H1 (cell line): ENCODE data around the gene CERS3. TPM values are rescaled to one million over a fixed set of nuclear protein-coding genes. Genes with fewer than 3 reads are reported as not detected.

ENCODE experiments used
- CTCF ChIA-PET: fragments of 300-600 bp; sonication (Branson Sonifier 250); formaldehyde crosslinking; loops from one replicate; lab custom pipeline; 2021; ENCODE audit not compliant: partially characterized antibody; lab: Charles Lee
- POLR2A ChIA-PET: fragments of 300-600 bp; sonication (Branson Sonifier 250); formaldehyde crosslinking; loops from one replicate; lab custom pipeline; 2021; ENCODE audit warnings: inconsistent platforms; ENCODE audit not compliant: partially characterized antibody; lab: Charles Lee
- DNase-seq, 2 experiments: peaks; one replicate each; pipeline versions ENCODE4 v3.0.0 to v3.0.0-alpha.2; 2010 to 2022; ENCODE audit warnings: low spot score in 2 of 2, low read depth in 1 of 2, mixed read lengths in 1 of 2
- FAIRE-seq: peaks from 2 replicates; lab custom pipeline; 2011; peaks lifted over from hg19 to GRCh38; lab: Jason Lieb, UNC
- H2AFZ ChIP-seq: 2 replicates; pipeline ENCODE4 v1.8.1; 2012; ENCODE audit warnings: low read length, inconsistent platforms
- H2AK5ac ChIP-seq: 2 replicates; pipeline ENCODE4 v1.6.1; 2013; ENCODE audit warnings: low read depth, low read length
- H2BK120ac ChIP-seq: replicated peaks from 2 replicates; pipeline ENCODE3; 2013; ENCODE audit warnings: low read depth, low read length, inconsistent platforms
- H2BK12ac ChIP-seq: 2 replicates; pipeline ENCODE4 v1.6.1; 2013; ENCODE audit warnings: low read depth, low read length
- H2BK15ac ChIP-seq: 2 replicates; pipeline ENCODE4 v1.6.1; 2013; ENCODE audit warnings: low read length
- H2BK20ac ChIP-seq: 2 replicates; pipeline ENCODE4 v1.6.1; 2013; ENCODE audit warnings: low read length
- H2BK5ac ChIP-seq: 2 replicates; pipeline ENCODE4 v1.6.1; 2013; ENCODE audit warnings: low read depth, low read length
- H3K14ac ChIP-seq: 2 replicates; pipeline ENCODE4 v1.6.1; 2013; ENCODE audit warnings: inconsistent platforms; ENCODE audit not compliant: insufficient read length
- H3K18ac ChIP-seq: 2 replicates; pipeline ENCODE4 v1.6.1; 2013; ENCODE audit warnings: low read length; ENCODE audit errors: extremely low read depth
- H3K23ac ChIP-seq: 2 replicates; pipeline ENCODE4 v1.6.1; 2013; ENCODE audit warnings: inconsistent platforms; ENCODE audit not compliant: insufficient read length
- H3K23me2 ChIP-seq: 2 replicates; pipeline ENCODE4 v1.6.1; 2013; ENCODE audit warnings: low read depth, low read length
- H3K27ac ChIP-seq: 2 replicates; pipeline ENCODE4 v1.6.1; 2011; ENCODE audit warnings: low read depth, low read length, inconsistent platforms
- H3K27me3 ChIP-seq, 4 experiments: replicated peaks in 1 of 4; 1 replicate in 1 of 4; 2 replicates in 3 of 4; pipeline versions ENCODE4 v1.6.1 to v1.8.1; 2011 to 2013; ENCODE audit warnings: low read length in 3 of 4, mild to moderate bottlenecking in 3 of 4, inconsistent platforms in 2 of 4, mixed read lengths in 2 of 4, moderate library complexity in 1 of 4; ENCODE audit not compliant: control insufficient read depth in 3 of 4, insufficient read depth in 3 of 4; ENCODE audit errors: extremely low read depth in 1 of 4
- H3K36me3 ChIP-seq, 4 experiments: 2 replicates each; pipeline versions ENCODE4 v1.6.1 to v1.8.1; 2011 to 2013; ENCODE audit warnings: mild to moderate bottlenecking in 4 of 4, low read length in 3 of 4, moderate library complexity in 2 of 4, control low read depth in 1 of 4, inconsistent platforms in 1 of 4; ENCODE audit not compliant: insufficient read depth in 4 of 4, control insufficient read depth in 2 of 4
- H3K4ac ChIP-seq: replicated peaks from 2 replicates; pipeline ENCODE3; 2013; ENCODE audit warnings: low read length, low read depth, mixed read lengths, inconsistent platforms; ENCODE audit not compliant: insufficient read length
- H3K4me1 ChIP-seq, 4 experiments: replicated peaks in 1 of 4; 1 replicate in 1 of 4; 2 replicates in 3 of 4; pipeline versions ENCODE4 v1.6.1 to v1.8.1; 2011 to 2013; ENCODE audit warnings: low read length in 3 of 4, inconsistent platforms in 2 of 4, mixed read lengths in 1 of 4; ENCODE audit not compliant: insufficient read depth in 4 of 4, control insufficient read depth in 3 of 4
- H3K4me2 ChIP-seq, 2 experiments: 2 replicates each; pipeline versions ENCODE4 v1.6.1 to v1.8.1; 2011 to 2013; ENCODE audit warnings: low read depth in 2 of 2, low read length in 2 of 2, control low read depth in 1 of 2, inconsistent platforms in 1 of 2, mild to moderate bottlenecking in 1 of 2; ENCODE audit not compliant: insufficient read depth in 1 of 2
- H3K4me3 ChIP-seq, 4 experiments: fragments of 200-600, 300-600 bp in 1 of 4; sonication (generic), shearing (Covaris generic), sonication (Bioruptor Twin) in 1 of 4; 2 replicates each; pipeline versions ENCODE4 v1.5.1 to v1.8.1; 2011 to 2016; ENCODE audit warnings: low read length in 4 of 4, low read depth in 3 of 4, control low read depth in 2 of 4, inconsistent platforms in 2 of 4, mild to moderate bottlenecking in 2 of 4, mixed read lengths in 1 of 4, moderate library complexity in 1 of 4; ENCODE audit not compliant: insufficient read depth in 2 of 4; ENCODE audit errors: extremely low read depth in 1 of 4
- H3K56ac ChIP-seq: replicated peaks from 2 replicates; pipeline ENCODE3; 2013; ENCODE audit warnings: low read depth, mild to moderate bottlenecking, mixed read lengths, low read length, inconsistent platforms; ENCODE audit not compliant: insufficient read length
- H3K79me1 ChIP-seq: 2 replicates; pipeline ENCODE4 v1.6.1; 2013; ENCODE audit warnings: low read depth, low read length, control low read depth
- H3K79me2 ChIP-seq, 2 experiments: 2 replicates each; pipeline versions ENCODE4 v1.6.1 to v1.8.1; 2012 to 2013; ENCODE audit warnings: low read length in 2 of 2, mild to moderate bottlenecking in 2 of 2, inconsistent platforms in 1 of 2; ENCODE audit not compliant: insufficient read depth in 2 of 2, control insufficient read depth in 1 of 2
- H3K9ac ChIP-seq, 4 experiments: replicated peaks in 1 of 4; 1 replicate in 1 of 4; 2 replicates in 3 of 4; pipeline versions ENCODE4 v1.6.1 to v1.8.1; 2011 to 2013; ENCODE audit warnings: low read depth in 3 of 4, low read length in 3 of 4, control low read depth in 2 of 4, mild to moderate bottlenecking in 2 of 4, moderate library complexity in 2 of 4, inconsistent platforms in 1 of 4; ENCODE audit errors: extremely low read depth in 1 of 4
- H3K9me3 ChIP-seq, 2 experiments: 2 replicates each; pipeline versions ENCODE4 v1.6.1 to v1.8.1; 2012 to 2013; ENCODE audit warnings: mild to moderate bottlenecking in 2 of 2, moderate library complexity in 2 of 2, control low read depth in 1 of 2, inconsistent platforms in 1 of 2, low read depth in 1 of 2, low read length in 1 of 2, mixed read lengths in 1 of 2; ENCODE audit not compliant: insufficient read depth in 2 of 2
- H4K20me1 ChIP-seq, 2 experiments: replicated peaks in 1 of 2; 2 replicates each; pipeline versions ENCODE3 to v1.8.1; 2011 to 2013; ENCODE audit warnings: inconsistent platforms in 2 of 2, low read length in 2 of 2, mild to moderate bottlenecking in 1 of 2; ENCODE audit not compliant: insufficient read depth in 2 of 2, control insufficient read depth in 1 of 2
- H4K5ac ChIP-seq: 2 replicates; pipeline ENCODE4 v1.6.1; 2013; ENCODE audit warnings: low read length, low read depth, mixed read lengths, inconsistent platforms; ENCODE audit not compliant: insufficient read length
- H4K8ac ChIP-seq: 2 replicates; pipeline ENCODE4 v1.8.0; 2013; ENCODE audit warnings: mild to moderate bottlenecking, moderate library complexity, low read length, inconsistent platforms; ENCODE audit not compliant: insufficient read depth; ENCODE audit errors: extremely low read depth
- H4K91ac ChIP-seq: replicated peaks from 2 replicates; pipeline ENCODE3; 2013; ENCODE audit warnings: low read length, mixed read lengths, inconsistent platforms; ENCODE audit not compliant: insufficient read length
- ASH2L ChIP-seq: fragments of 200-600, 300-600 bp; sonication (generic); IDR thresholded peaks from one replicate; pipeline ENCODE4 v1.7.1; 2017; ENCODE audit warnings: low read length
- BRCA1 ChIP-seq: IDR thresholded peaks from 2 replicates; pipeline ENCODE4 v1.6.1; 2012; ENCODE audit warnings: low read depth, low read length, improper control_type of control experiment
- CHD2 ChIP-seq: IDR thresholded peaks from 2 replicates; pipeline ENCODE4 v1.6.1; 2012; ENCODE audit warnings: low read length, improper control_type of control experiment
- EZH2 ChIP-seq: fragments of 200-600 bp; sonication (generic); IDR thresholded peaks from 2 replicates; pipeline ENCODE4 v1.7.1; 2012; ENCODE audit warnings: low read depth, mild to moderate bottlenecking, moderate library complexity, low read length, inconsistent platforms; ENCODE audit not compliant: severe bottlenecking
- GABPA ChIP-seq: IDR thresholded peaks from 2 replicates; pipeline ENCODE4 v1.6.1; 2011; ENCODE audit warnings: mild to moderate bottlenecking, low read length, moderate library complexity, borderline replicate concordance; ENCODE audit not compliant: insufficient read depth
- HDAC2 ChIP-seq, 2 experiments: fragments of 300-600 bp in 1 of 2; sonication (generic) in 1 of 2; IDR thresholded peaks; 2 replicates each; pipeline ENCODE4 v1.6.1; 2011 to 2012; ENCODE audit warnings: low read depth in 2 of 2, low read length in 2 of 2, mild to moderate bottlenecking in 2 of 2, moderate library complexity in 2 of 2, borderline replicate concordance in 1 of 2, inconsistent platforms in 1 of 2
- KDM1A ChIP-seq: fragments of 200-600, 300-600 bp; sonication (generic); IDR thresholded peaks from 2 replicates; pipeline ENCODE4 v1.7.1; 2016; ENCODE audit warnings: mild to moderate bottlenecking, low read length, borderline replicate concordance
- KDM5A ChIP-seq: fragments of 200-600 bp; IDR thresholded peaks from 2 replicates; pipeline ENCODE4 v1.7.1; 2012; ENCODE audit warnings: mild to moderate bottlenecking, low read length, inconsistent platforms, mixed read lengths
- NANOG ChIP-seq: IDR thresholded peaks from 2 replicates; pipeline ENCODE4 v1.6.1; 2011; ENCODE audit warnings: low read length, low read depth, mild to moderate bottlenecking, inconsistent platforms; ENCODE audit not compliant: insufficient read depth, poor library complexity, severe bottlenecking
- POLR2AphosphoS5 ChIP-seq: IDR thresholded peaks from 2 replicates; pipeline ENCODE4 v1.6.1; 2011; ENCODE audit warnings: low read depth, low read length
- POU5F1 ChIP-seq: IDR thresholded peaks from 2 replicates; pipeline ENCODE4 v1.6.1; 2011; ENCODE audit warnings: low read depth, mild to moderate bottlenecking, low read length, moderate library complexity
- RFX5 ChIP-seq: IDR thresholded peaks from 2 replicates; pipeline ENCODE4 v1.6.1; 2011; ENCODE audit warnings: low read depth, low read length, improper control_type of control experiment, borderline replicate concordance
- SAP30 ChIP-seq: fragments of 300-600 bp; sonication (generic); IDR thresholded peaks from 2 replicates; pipeline ENCODE4 v1.7.1; 2012; ENCODE audit warnings: low read length, moderate library complexity, mild to moderate bottlenecking, inconsistent platforms; ENCODE audit not compliant: insufficient read depth, insufficient replicate concordance
- SIX5 ChIP-seq: IDR thresholded peaks from 2 replicates; pipeline ENCODE4 v1.6.1; 2011; ENCODE audit warnings: mild to moderate bottlenecking, low read depth, low read length
- SUZ12 ChIP-seq: fragments of 200-600 bp; sonication (generic); IDR thresholded peaks from 2 replicates; pipeline ENCODE4 v1.6.1; 2012; ENCODE audit warnings: mild to moderate bottlenecking, inconsistent platforms, low read length, moderate library complexity, mixed read lengths
- WGBS, 2 experiments: shearing (Covaris generic) in 1 of 2; methylation state at CpG; one replicate each; pipeline versions ENCODE4 v1.1.6 to v1.1.7; 2013 to 2015; ENCODE audit warnings: low lambda C conversion rate in 2 of 2, mixed read lengths in 2 of 2, inconsistent platforms in 1 of 2, low coverage in 1 of 2, missing lambda C conversion rate in 1 of 2; ENCODE audit not compliant: insufficient replicate concordance in 2 of 2, insufficient coverage in 1 of 2, insufficient read length in 1 of 2; ENCODE audit errors: extremely low coverage in 1 of 2, missing lambda C conversion rate in 1 of 2; 5-methylcytosine and 5-hydroxymethylcytosine counted together
- polyA plus RNA-seq, 7 experiments: library from polyadenylated mRNA; depleted of rRNA in 3 of 7; stranded (reverse) in 5 of 7; unstranded in 2 of 7; fragments of >200 nt in 5 of 7; fragments of 200-250 nt in 2 of 7; gene quantifications; 1 replicate in 5 of 7; 2 replicates in 1 of 7; 4 replicates in 1 of 7; pipeline versions ENCODE4 v1.2.1 to v1.2.3, GENCODE V29; 2011 to 2013; ENCODE audit warnings: missing spikeins in 2 of 7, mixed read lengths in 2 of 7
- total RNA-seq: library from RNA; stranded (reverse); fragmentation: NEBNext Ultra II Directional; extraction: Animal tissue kit (Norgen Biotek cat#: 25700); gene quantifications from 2 replicates; pipeline ENCODE4 v1.2.1, GENCODE V29; 2021

Gene CERS3
- total and polyA plus RNA-seq, 2 of the 8 experiments (the other 6 are each of a cell fraction or from before 2014, with no cell fraction given): 0.62 TPM; not detected in 1

DNA sequence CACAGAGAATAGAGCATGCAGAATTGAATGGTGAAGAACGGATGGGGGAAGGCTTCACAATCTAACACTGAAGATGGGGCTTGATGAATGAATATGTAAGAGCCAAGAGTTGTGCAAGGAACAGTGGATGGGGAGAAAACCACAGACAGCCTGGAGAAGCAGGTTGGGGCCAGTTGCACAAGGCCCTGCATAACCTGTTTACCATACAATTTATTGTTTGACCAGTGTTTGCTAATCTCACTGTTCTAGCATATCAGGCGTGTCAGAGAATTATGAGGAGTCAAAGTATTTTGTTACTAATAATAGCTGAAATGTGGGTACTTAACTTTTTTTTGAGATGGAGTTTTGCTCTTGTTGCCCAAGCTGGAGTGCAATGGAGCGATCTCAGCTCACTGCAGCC is 36.8 kb upstream of the CERS3 start:
- peaks cover 4 to 6% of the 10 kb centered on the region in 2 experiments; a peak in 1 of 4 replicates for H3K9me3 ChIP-seq
- no peaks in the 10 kb centered on the region for H3K23me2 ChIP-seq
- ChIA-PET CTCF (no interaction called here), POLR2A (no interaction called here)
- DNase-seq (no peak), FAIRE-seq (no peak)
- no peaks in the 10 kb centered on the region for H4K20me1 ChIP-seq
- H2AK5ac ChIP-seq: no peak overlapping the region
- H2BK5ac ChIP-seq: no peak overlapping the region
- H3K4me1 ChIP-seq: no peaks in the 10 kb centered on the region
- H3K79me2 ChIP-seq: no peaks in the 10 kb centered on the region
- no peak overlapping the region for H4K91ac ChIP-seq
- no peak overlapping the region for H3K27ac ChIP-seq
- no peak overlapping the region for H3K4ac ChIP-seq
- WGBS, 2 experiments: 96% methylated on average over 3 of the region's 3 CpGs; no CpG with 5 or more reads in 1 of the 2 experiments
- H3K4me2 ChIP-seq: no peak overlapping the region
- H4K5ac ChIP-seq: no peak overlapping the region
- H3K79me1 ChIP-seq: no peaks in the 10 kb centered on the region
- no peaks in the 10 kb centered on the region for H3K36me3 ChIP-seq
- H3K4me3 ChIP-seq: no peak overlapping the region
- H3K23ac ChIP-seq: no peak overlapping the region
- no peak overlapping the region for H2AFZ ChIP-seq
- H2BK15ac ChIP-seq: no peak overlapping the region
- H3K18ac ChIP-seq: no peak overlapping the region
- no peak overlapping the region for H2BK20ac ChIP-seq
- H2BK120ac ChIP-seq: no peak overlapping the region
- no peak overlapping the region for H3K14ac ChIP-seq
- H4K8ac ChIP-seq: no peak overlapping the region
- H3K27me3 ChIP-seq: no peaks in the 10 kb centered on the region
- no peak overlapping the region for H2BK12ac ChIP-seq
- H3K9ac ChIP-seq: no peak overlapping the region
- H3K56ac ChIP-seq: no peak overlapping the region
- no peak for TF ChIP-seq BRCA1
- TF ChIP-seq POLR2AphosphoS5: no peak
- TF ChIP-seq GABPA: no peak
- no peak for TF ChIP-seq SAP30
- no peak for TF ChIP-seq HDAC2 (IDR thresholded peaks at IDR 0.05; ENCODE audit: borderline replicate concordance in 1 of 2, low read depth in 2 of 2, low read length in 2 of 2)
- TF ChIP-seq RFX5: no peak
- TF ChIP-seq POU5F1: no peak
- no peak for TF ChIP-seq SUZ12
- no peak for TF ChIP-seq CHD2
- TF ChIP-seq KDM1A: no peak
- no peak for TF ChIP-seq EZH2
- no peak for TF ChIP-seq KDM5A
- no peak for TF ChIP-seq SIX5
- no peak for TF ChIP-seq ASH2L
- no peak for TF ChIP-seq NANOG
